Measurements from ENCODE around the gene OMP.
"Not testable (repeated sequence)": the region's sequence is repeated elsewhere in the genome, so short reads cannot be mapped to it uniquely, and the experiment has no call there.

- TF ChIP-seq CTCF (IDR thresholded peaks at IDR 0.05); POLR2A (IDR thresholded peaks at IDR 0.05; ENCODE audit: low read depth); POLR2AphosphoS5 (IDR thresholded peaks at IDR 0.05): not testable (repeated sequence)
Observed at GRCh38 chr11:77061258-77061657, 41.4 kb upstream of the OMP start.
